Cardiac muscle cell (in vitro differentiated cells and primary cell): ENCODE results near the gene CDKL2. TPM values are rescaled to one million over a fixed set of nuclear protein-coding genes. Genes with fewer than 3 reads are reported as not detected.

Experiments
- polyA plus RNA-seq: library from polyadenylated mRNA; unstranded; fragments of >200 nt; fragmentation: Nextera tagmentation; extraction: Ambion mirVana; gene quantifications from 2 replicates; pipeline ENCODE4 v1.2.1, GENCODE V29; 2016
- total RNA-seq: library from RNA; depleted of rRNA; stranded (reverse); fragments of >200 nt; gene quantifications from 2 replicates; pipeline ENCODE4 v1.2.3, GENCODE V29; 2016

The CDKL2 gene
- total and polyA plus RNA-seq, 2 experiments from 2014 or later: 2.5 to 4.4 TPM

Other genes with a start within 250 kb of the CDKL2 start
- 16.5 and 22.3 TPM in 2 replicates for gene RCHY1, start 116.1 kb downstream of the CDKL2 start, total RNA-seq
- 29.6 and 52.5 TPM in 2 replicates for gene RCHY1, start 116.1 kb downstream of the CDKL2 start, polyA plus RNA-seq
- gene THAP6, start 116.1 kb downstream of the CDKL2 start, total RNA-seq: 14.0 and 16.8 TPM in 2 replicates
- gene THAP6, start 116.1 kb downstream of the CDKL2 start, polyA plus RNA-seq: 22.2 and 35.6 TPM in 2 replicates
- 0.24 TPM in 1 of 2 replicates, not detected in the other for gene ODAPH, start 74.5 kb downstream of the CDKL2 start, total RNA-seq
- gene ODAPH, start 74.5 kb downstream of the CDKL2 start, polyA plus RNA-seq: 0.16 TPM in 1 of 2 replicates, not detected in the other
- 203 and 210 TPM in 2 replicates for gene G3BP2, start 42.9 kb upstream of the CDKL2 start, total RNA-seq
- 181 and 194 TPM in 2 replicates for gene G3BP2, start 42.9 kb upstream of the CDKL2 start, polyA plus RNA-seq
- gene USO1, start 94.0 kb upstream of the CDKL2 start, total RNA-seq: 45.1 and 47.9 TPM in 2 replicates
- 46.6 and 50.5 TPM in 2 replicates for gene USO1, start 94.0 kb upstream of the CDKL2 start, polyA plus RNA-seq